HG03460 (cell line): ENCODE data around the gene VSIG2.

ENCODE experiments used
- ATAC-seq: cut with Tn5 transposase; IDR thresholded peaks from one replicate; pipeline ENCODE4 v1.9.1; 2021; ENCODE audit not compliant: unreplicated experiment

VSIG2 gene

DNA sequence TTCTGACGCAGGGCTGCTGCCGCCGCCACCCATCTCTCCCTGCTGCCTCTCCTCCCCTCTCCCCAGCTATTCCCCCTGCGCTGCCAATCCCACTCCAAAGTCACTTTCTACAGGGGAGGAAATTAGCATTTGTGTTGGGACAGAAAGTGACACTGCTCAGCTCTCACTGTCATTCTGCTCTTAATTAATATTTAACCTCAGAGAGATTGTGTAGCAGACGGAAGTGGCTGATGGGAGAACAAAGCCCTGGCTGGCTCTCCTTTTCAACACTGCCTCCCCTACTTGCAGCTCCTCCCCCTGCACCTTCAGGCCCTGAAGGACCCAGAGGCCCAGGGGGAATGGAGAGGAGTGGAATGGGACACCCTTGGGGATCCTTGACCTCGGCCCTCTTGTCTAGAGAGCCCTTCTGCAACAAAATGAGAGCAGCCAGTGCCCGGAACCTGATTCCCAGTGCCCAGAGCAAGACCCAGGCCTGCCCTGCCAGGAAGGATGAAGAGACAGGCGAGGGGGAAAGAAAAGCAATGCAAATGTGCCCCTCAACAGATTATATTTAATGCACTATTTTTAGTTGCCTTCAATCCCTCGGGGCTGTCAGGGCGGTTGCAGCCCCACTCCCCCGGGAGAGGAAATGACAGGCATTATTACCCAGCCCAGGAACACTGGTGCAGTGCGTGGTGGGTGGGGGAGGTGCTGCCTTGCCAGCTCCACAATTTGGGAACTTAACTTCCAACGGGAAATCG lies 26.9 kb downstream of the VSIG2 start:
- peak; percentile 97 for ATAC-seq

DNA sequence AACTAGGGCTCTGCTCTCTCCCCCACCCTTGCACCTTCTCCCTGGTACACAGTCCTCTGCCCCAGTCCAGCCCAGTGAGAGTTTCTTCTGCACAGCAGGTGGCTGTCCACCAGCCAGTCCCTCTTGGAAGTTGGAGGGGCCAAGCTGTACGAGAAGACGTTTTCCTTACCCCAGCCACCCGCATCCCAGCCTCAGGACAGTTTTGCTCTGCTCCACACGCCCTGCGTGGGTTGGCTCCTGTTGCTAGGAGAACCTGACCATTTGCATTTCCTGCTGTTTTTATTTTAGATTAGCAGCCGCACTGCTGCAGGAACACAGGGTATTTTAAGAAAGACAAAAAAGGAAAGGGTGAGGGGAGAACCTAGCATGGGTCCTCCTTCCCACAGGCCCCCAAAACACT lies 29.9 kb downstream of the VSIG2 start:
- ATAC-seq, result no peak

DNA sequence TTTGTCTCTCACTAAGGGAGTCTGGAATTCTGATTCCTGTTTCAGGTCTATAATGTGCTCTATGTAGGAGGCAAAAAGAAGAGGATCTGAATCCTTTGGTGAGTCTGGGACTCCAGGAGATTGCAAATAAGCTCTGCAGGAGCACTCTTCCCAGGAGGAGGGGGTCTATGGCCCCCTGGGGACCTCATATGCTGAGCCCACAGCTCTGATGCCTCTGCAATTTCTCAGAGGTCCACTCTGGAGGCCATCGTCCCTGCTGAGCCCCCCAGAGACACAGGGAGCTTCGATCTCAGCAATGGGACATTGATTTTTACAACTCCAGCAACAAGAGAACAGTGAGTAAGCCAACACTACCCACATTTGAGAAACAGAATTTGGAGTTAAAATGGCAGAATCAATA lies 32.5 kb downstream of the VSIG2 start:
- ATAC-seq, result no peak

DNA sequence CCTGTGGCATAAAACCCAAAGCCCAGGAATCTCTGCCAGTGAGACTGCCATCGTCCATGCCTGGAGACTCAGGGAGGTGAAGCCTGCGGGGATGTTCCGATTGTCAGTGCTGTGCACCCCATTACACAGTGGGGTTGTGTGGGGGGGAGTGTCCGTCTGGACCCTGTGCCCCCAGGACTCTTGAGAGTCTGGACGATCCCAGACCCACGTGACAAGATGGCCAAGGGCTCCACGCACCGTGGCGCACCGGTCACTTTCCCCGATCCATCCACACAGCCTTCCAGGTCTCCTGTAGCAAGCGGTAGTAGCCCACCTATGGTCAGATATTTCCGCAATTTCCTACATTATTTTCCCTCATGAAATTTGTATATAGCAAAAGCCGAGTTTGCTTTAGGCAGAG lies 33.3 kb downstream of the VSIG2 start:
- ATAC-seq, result no peak

DNA sequence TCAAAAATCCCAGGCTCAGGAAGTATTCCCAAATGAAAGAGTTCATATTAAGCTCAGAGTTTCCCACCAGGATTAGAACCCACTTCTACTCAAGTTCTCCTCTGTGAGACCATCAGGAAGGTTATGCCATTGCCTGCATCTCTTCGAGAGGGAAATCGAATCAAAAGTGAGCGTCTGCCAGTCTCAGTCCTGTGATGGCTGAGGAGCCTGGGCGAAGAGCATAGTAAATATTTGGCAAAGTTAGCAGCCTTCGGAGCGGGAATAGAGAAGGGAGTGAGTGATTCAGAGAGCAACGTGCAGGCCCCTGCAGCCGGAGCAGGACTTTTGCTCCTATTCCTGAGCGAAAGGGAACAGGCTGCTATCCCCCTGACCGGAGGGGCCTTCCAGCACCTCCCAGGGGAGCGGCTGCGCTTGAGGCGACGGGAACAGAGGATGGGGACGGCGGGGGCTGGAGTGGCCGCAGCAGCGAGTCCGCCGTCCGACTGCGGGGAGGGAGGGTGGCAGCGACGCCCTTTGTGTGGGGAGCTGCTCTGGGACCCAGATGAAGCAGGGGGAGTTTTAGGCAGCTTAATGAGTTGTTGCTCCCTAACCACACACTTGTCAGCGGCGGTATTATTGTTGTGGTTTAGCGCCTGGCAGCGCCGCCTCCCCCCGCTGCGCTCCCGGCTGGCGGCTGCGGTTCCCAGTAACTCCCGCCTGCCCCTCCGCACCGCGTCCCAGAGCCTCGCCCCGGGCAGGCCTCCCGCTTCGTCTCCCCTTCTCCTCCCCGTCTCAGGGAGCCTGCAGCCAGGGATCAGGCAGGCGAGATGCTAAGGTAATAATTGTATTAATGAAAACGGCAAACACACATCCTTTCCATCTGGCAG lies 34.0 kb downstream of the VSIG2 start:
- ATAC-seq, result no peak

DNA sequence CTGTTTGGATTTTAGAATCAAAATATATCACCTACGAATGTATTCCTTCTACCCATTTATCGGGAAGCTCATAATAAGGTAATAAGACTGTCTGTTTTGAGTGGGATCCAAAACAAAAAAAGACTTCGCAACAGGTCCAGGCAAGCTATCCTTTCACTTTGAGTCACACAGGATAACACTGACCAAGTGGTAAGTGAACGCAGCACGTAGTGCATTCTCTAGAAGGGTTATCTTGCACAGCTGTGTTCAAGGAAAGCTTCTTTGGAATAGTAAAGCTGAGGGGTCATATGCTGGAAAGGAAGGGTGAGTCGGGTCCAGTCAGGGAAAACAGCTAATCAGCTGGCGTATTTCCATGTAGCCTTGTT lies 34.7 kb downstream of the VSIG2 start:
- ATAC-seq, result peak; percentile 64

DNA sequence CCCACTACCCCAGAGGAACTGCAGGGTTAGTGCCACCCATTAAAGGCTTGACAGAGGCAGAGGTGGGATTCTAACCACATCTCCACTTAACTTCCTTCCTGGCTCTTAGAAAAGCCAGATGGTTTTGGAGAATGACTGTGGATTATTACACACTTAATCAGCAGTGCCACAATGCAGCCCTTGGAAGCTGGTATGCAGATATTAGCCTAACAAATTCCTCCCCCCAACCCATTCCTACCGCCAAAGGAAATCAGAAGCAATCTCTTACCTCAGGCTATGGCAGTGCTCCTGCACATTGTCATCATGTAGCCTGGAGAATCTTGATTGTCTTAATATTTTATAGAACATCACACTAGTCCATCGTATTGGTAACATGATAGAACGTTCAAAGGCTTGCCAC lies 35.5 kb downstream of the VSIG2 start:
- no peak for ATAC-seq

DNA sequence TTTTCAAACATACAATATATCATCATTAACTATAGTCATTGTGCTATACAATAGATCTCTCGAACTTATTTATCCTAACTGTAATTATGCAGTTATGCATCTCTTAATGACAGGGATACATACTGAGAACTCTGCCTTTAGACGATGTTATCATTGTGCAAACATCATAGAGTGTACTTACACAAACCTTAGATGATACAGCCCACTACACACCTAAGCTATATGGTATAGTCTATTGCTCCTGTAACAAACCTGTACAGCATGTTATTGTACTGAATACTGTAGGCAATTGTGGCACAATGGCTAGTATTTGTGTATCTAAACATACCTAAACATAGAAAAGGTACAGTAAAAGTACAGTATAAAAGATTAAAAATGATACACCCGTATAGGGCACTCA lies 39.7 kb downstream of the VSIG2 start:
- no peak for ATAC-seq

DNA sequence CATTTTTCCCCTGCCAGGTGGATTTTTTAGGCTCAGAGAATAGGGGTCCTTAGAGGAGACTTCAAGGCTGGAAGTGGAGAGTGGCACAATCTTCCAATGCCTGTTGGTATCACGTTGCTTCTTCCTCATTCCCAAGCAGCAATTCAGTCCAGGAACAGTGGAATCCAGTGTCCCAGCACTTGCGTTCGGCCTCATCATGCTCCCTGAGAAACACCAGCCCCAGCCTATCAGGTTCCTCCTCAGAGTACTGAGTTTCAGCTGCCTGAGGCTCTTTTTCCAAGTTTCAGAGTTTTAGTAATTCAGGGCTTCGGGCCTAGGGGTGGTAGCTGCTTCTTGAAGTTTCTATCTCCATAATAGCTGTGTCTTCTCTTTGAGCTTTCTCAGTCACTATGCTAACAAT lies 44.2 kb downstream of the VSIG2 start:
- no peak for ATAC-seq

DNA sequence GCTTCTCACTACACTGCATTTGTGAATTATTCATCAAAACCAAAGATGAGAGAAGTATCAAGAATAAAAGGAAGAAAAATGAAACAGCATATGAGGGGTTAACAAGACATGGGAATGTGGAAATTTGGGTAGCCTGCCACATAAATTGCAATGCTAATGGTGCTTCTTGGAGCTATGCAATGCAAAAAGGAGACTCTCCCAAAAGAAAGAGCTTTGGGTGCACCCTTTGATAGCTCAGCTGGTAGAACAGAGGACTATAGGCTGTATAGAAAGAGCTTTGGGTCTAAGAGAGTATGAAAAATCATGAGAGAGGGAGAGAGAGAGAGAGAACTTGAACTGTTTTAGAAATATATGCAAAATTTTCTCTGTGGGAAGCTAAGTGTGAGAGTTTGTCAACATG lies 52.0 kb downstream of the VSIG2 start:
- ATAC-seq, result no peak

DNA sequence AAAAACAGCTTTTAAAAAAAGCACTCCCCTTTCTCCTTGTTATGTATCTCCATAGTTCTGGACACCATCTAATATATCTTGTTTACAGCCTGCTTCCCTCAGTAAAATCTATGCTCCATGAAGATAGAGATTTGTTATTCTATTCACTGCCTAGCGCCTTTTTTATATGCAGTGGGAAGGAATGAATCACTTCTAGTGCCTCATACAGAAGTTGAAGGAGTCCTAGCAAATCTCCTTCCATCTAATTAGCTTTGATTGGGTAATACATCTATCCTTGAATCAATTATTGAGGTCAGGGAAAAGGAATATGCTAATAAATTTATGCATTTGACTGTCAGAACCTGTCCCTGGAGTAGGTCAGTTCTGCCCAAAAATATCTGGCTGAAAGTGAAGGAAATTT lies 52.5 kb downstream of the VSIG2 start:
- no peak for ATAC-seq
